GM19023 (cell line): ENCODE results near the gene ZYX.
"Not testable (repeated sequence)": the region's sequence is repeated elsewhere in the genome, so short reads cannot be mapped to it uniquely, and the experiment has no call there.

Source experiments
- ATAC-seq: cut with Tn5 transposase; IDR thresholded peaks from one replicate; pipeline ENCODE4 v1.9.1; 2021; ENCODE audit warnings: mild to moderate bottlenecking, moderate library complexity; ENCODE audit not compliant: unreplicated experiment

The ZYX gene

GRCh38 chr7:143416565-143417149 is 35.5 kb downstream of the ZYX start:
- no peak for ATAC-seq

DNA sequence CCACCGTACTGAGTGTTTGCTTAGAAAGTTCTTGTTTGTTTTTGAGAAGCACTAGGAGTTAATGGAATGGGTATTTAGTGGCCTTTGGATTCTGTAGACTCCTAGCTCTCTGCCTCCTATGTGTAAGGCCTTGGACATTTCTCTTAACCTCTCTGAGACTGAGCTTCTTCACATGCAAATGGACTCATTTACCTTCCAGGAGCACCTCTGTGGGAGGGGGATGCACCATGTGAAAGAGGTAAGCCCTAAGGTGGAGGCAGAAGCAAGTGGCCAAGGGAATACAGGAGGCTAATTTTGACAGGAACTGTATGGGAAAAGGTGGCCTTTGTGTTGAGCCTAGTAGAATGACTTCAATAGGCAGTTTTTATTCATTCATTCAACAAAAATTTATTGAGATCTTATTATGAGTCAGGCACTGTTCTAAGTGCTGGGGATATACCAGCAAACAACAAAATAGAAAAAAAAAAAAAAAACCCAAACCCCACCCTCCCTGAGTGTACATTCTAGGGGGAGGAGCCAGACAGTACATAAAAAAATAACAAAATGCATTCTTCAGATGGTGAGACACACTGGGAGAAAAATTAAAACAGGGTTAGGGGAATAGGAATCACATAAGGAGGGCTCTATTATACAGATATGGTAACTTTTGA is 36.7 kb downstream of the ZYX start:
- no peak for ATAC-seq

- ATAC-seq = no peak
Observed at GRCh38 chr7:143418681-143419458, 37.7 kb downstream of the ZYX start.

DNA sequence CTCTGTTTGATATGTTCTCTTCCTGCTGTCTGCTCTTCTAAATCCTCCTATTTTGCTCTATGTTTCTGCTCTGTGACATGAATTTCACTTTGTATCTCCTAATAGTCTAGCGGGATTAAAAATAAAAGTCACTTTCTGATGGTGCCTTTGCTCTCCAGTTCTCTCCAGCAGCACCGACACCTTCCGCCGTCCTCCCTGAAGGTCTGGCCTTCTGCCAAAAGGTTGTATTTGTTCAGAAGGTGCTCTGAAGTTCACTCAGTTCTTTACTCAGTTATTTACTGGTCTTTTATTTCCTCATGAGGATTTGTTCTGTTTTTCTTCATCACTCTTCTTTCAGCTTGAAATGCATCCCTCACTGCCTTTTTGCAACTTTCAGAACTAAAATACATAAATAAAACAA is 38.7 kb downstream of the ZYX start:
- no peak for ATAC-seq

GRCh38 chr7:143420624-143421023 is 39.5 kb downstream of the ZYX start:
- ATAC-seq = not testable (repeated sequence)

DNA sequence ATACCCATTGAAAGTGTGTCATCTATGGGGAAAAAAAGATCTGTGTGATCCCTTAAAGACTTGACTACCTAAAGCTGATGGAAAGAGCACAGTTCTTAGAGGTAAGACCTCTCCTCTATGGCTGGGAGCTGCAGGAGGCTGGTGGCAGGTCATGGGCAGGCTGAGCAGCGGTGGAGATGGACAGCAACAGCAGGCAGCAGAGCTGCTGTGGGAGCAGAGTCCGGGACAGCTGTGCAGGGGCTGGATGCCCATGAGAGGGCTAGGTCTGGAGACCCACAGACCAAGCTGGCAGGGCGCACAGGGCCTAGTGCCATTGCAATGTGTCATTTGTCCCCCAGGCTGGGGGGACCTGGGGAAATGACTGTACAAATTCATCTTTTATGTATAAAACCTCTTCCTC is 40.9 kb downstream of the ZYX start:
- no peak for ATAC-seq

DNA sequence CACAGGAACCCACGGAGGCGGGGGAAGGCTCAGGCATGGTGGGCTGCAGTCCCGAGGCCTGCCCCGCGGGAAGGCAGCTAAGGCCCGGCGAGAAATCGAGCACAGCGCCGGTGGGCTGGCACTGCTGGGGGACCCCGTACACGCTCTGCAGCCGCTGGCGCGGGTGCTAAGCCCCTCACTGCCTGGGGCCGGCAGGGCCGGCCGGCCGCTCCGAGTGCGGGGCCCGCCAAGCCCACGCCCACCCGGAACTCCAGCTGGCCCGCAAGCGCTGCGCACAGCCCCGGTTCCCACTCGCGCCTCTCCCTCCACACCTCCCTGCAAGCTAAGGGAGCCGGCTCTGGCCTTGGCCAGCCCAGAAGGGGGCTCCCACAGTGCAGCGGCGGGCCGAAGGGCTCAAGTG is 43.3 kb downstream of the ZYX start:
- ATAC-seq = not testable (repeated sequence)

GRCh38 chr7:143426479-143427142 is 45.5 kb downstream of the ZYX start:
- no peak for ATAC-seq

DNA sequence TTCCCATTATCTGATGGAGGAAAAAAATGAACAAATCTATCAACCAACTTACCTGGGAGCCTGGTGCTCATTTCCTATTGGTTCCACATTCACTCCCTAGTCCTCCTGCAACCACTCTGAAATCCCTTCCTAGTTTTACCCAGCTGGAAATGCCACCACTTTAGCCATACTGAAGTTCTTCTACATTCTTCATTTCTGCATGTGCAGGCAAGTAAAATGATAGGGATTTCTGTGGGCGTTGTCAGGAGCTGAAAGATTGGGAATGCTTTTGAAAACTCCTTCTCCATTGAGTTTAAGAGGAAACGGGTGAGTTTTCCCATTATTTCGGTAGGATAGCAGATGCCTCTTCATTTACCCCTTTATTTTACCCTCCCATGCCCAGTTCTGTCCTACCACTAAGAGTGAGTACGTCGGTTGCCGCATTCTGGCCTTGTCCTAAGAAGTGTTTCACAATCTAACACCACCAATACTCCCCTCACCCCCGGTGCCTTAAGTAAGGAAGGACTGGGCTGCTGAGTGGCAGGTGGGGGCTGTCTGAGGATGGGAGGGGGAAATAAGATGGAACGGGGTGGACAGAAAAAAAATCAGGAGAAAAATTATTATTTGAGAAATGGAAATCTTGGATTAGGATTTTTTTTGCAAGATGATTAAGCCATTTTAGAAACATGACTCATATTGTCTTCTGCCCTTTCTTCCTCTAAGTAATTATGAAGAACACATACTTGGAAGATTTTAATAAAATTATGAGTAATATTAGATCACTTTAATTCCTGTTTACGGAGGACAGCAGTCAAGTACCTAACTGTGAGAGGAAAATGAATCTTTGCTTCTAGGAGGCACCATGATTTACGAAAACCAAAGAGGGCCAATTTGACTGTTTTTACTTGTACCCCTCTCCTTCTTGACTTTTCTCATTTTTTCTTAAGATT is 48.9 kb downstream of the ZYX start:
- ATAC-seq = no peak

DNA sequence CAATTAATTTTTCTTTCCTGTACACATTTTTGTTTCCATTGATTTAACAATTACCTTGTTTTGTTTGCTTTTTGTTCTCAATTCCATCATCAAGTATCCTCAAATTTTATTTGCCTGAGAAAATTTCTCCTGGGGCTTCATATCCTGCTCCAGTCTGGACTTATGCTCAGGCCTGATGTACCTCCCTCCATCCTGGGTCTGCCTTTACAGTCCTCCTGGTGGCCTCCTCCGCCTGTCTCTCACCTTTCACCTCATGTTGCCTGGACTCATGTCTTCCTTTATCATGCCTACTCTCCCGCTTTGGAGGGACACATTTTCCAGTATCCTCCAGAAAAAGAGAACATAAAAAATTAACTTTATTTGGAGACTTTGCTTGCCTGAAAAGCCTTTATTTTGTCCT is 50.0 kb downstream of the ZYX start:
- no peak for ATAC-seq

DNA sequence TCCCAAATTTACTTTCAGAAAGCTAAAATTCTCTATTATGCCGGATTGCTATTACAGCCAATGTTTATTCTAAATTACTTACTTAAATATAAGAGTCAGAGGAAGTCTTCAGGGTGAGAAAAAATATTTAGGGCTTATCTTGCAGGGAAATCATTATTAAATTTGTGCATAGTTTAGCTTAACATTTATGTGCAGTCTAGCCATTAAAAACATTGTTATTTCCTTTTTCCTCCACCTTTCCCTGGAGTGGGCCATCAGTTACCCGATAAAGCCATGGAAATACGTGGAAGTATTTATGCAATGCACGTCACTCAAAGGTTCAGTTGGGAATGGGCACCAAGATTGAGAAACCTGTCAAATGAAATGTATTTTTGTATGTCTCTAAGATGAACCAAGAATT is 52.6 kb downstream of the ZYX start:
- ATAC-seq = no peak

DNA sequence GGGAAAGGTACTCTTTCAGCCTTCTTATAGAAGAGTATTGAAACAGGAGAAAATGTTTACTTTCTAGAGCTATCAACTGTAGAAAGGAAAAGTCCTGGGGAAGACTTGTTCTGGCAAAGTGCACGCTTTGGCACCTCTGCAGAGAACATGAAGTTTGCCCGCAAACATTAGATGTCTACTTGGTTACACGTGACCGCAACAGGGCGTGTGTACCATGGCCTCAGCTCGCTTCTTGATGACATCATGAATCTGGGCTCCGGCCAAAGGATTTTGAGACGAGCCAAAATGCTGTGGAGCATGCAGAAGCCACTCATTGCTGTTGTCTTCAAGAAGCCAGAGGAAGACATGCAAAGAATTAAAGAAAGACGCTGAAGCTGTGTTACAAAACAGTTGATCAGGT is 53.5 kb downstream of the ZYX start:
- ATAC-seq = no peak

DNA sequence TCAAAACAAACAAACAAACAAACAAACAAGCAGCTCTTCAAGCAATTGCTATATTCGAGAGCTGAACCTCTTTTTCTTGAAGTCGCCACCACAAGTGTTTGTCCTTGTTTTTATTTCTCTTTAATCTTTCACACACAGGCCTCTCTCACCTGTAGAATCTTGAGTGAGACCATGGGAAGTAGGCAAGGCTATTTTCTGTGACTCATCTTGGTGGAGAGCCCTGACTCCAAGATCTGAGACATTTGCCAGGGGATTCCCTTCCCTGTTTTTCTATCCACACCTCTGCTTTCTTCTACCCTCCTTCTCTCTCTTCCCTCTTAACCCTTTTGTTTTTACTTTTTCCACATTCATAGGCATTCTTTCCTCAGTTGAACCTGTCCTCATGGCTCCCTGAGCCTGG is 54.1 kb downstream of the ZYX start:
- no peak for ATAC-seq

DNA sequence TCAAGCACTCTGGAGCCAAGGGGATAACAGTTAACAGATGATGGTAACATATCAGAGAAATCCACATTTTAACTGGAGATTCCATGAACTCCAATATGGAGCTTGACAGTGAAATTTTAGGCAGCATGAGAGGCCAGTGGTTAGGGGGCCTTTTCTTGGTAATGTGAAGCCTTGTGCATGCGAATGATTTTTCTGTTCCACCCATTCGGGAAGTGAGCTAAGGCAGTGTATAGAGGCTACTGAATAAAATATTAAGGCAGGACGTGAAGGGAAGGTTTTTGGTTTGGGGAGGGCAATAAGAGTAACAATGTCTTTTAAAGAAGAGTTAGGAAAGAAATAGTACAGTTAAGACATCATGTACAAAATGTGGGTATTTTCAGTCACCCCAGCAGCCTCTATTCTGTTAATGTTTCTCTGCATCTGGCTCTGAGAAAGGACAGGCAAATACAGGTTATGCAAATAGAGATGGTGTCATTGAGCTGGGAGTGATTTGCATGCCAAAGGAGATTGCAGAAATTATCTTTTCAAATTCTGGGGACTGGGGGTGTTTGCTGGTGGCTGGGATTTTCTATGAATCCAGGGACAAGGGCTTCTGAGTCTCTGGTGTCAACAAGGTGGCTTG is 55.3 kb downstream of the ZYX start:
- ATAC-seq = peak; percentile 90

DNA sequence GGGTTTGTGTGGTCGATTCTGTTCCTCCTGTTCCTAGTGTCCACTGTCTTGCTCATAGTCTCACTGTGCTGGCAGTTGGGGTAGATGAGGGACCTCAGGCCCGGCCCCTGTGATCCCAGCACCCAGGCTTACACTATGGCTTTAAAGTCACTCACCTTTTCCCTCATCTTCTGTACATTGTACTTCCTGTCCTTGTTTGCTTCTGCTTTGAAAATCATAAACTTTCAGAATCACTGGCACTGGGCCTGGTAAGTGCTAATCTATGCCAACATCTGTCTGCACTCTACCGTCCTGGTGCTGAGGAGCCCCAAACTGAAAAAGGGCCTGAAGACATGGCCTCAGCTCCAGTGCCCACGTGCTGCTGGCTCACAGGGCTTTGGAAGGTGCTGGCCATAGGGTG is 56.4 kb downstream of the ZYX start:
- no peak for ATAC-seq

GRCh38 chr7:143439866-143440265 is 58.7 kb downstream of the ZYX start:
- no peak for ATAC-seq
